B cell (primary cell): ENCODE data around the gene TALDO1. TPM values are rescaled to one million over a fixed set of nuclear protein-coding genes. Genes with fewer than 3 reads are reported as not detected.

Experiments used
- ATAC-seq: fragments of 200-7000 bp; cut with Tn5 transposase; one replicate; pipeline ENCODE4 v1.10.0; 2021; ENCODE audit warnings: low read depth, mild to moderate bottlenecking, moderate number of reproducible peaks, moderate library complexity
- CTCF ChIA-PET: fragments of 350-600 bp; sonication (Branson Sonifier 250); formaldehyde crosslinking; loops from one replicate; lab custom pipeline; 2021; ENCODE audit warnings: antibody characterized with exemption, inconsistent platforms; lab: Charles Lee
- POLR2A ChIA-PET: fragments of 350-600 bp; sonication (Branson Sonifier 250); formaldehyde crosslinking; loops from one replicate; lab custom pipeline; 2021; ENCODE audit warnings: antibody characterized with exemption; lab: Charles Lee
- DNase-seq: peaks from one replicate; pipeline ENCODE4 v3.0.0; 2013
- H2AFZ ChIP-seq: 2 replicates; pipeline ENCODE4 v1.6.1; 2012; ENCODE audit warnings: mild to moderate bottlenecking, low read depth, low read length; ENCODE audit not compliant: insufficient read depth, poor library complexity, severe bottlenecking
- H3K27ac ChIP-seq, 2 donors: 1 replicate in 1 of 2; 2 replicates in 1 of 2; pipeline ENCODE4 v1.5.1; 2012 to 2013; ENCODE audit warnings: low read length in 2 of 2, mild to moderate bottlenecking in 2 of 2, moderate library complexity in 1 of 2
- H3K27me3 ChIP-seq, 4 experiments: fragments of 200-600 bp in 1 of 4; sonication (generic) in 1 of 4; replicated peaks in 1 of 4; 1 replicate in 2 of 4; 2 replicates in 2 of 4; pipeline versions ENCODE4 v1.6.1 to v1.7.0; 2013 to 2016; ENCODE audit warnings: low read length in 3 of 4, mild to moderate bottlenecking in 2 of 4, mixed read lengths in 1 of 4, moderate library complexity in 1 of 4; ENCODE audit not compliant: insufficient read depth in 4 of 4, control insufficient read depth in 3 of 4; ENCODE audit errors: control extremely low read depth in 1 of 4
- H3K36me3 ChIP-seq, 2 experiments: replicated peaks in 1 of 2; 1 replicate in 1 of 2; 2 replicates in 1 of 2; pipeline versions ENCODE4 v1.6.1 to v1.7.1; 2013; ENCODE audit warnings: low read length in 1 of 2; ENCODE audit not compliant: insufficient read depth in 2 of 2, control insufficient read depth in 1 of 2; ENCODE audit errors: control extremely low read depth in 1 of 2, extremely low read depth in 1 of 2
- H3K4me1 ChIP-seq, 2 donors: fragments of 200-600 bp in 1 of 2; sonication (generic) in 1 of 2; 1 replicate in 1 of 2; 2 replicates in 1 of 2; pipeline versions ENCODE4 v1.5.1 to v1.6.1; 2013 to 2017; ENCODE audit warnings: low read length in 2 of 2; ENCODE audit not compliant: control insufficient read depth in 2 of 2, insufficient read depth in 2 of 2
- H3K4me2 ChIP-seq: replicated peaks from 2 replicates; pipeline ENCODE3; 2012; ENCODE audit warnings: mild to moderate bottlenecking, low read depth, low read length; ENCODE audit not compliant: poor library complexity, severe bottlenecking
- H3K4me3 ChIP-seq, 5 experiments: fragments of 200-600 bp in 1 of 5; sonication (generic) in 1 of 5; 1 replicate in 3 of 5; 2 replicates in 2 of 5; pipeline versions ENCODE4 v1.5.1 to v1.7.0; 2011 to 2016; ENCODE audit warnings: low read length in 4 of 5, mild to moderate bottlenecking in 4 of 5, low read depth in 2 of 5, control low read depth in 1 of 5, moderate library complexity in 1 of 5; ENCODE audit not compliant: insufficient read depth in 1 of 5; ENCODE audit errors: control extremely low read depth in 1 of 5, extremely low read depth in 1 of 5
- H3K79me2 ChIP-seq: fragments of 200-600 bp; sonication (generic); one replicate; pipeline ENCODE4 v1.6.0; 2016; ENCODE audit warnings: low read length; ENCODE audit not compliant: control insufficient read depth, insufficient read depth
- H3K9ac ChIP-seq: fragments of 200-600 bp; sonication (generic); 2 replicates; pipeline ENCODE4 v1.6.1; 2017; ENCODE audit warnings: mild to moderate bottlenecking, low read length, moderate library complexity
- H3K9me3 ChIP-seq, 3 donors: one replicate each; pipeline versions ENCODE4 v1.6.1 to v1.7.1; 2013; ENCODE audit warnings: low read length in 2 of 3; ENCODE audit not compliant: control insufficient read depth in 2 of 3, insufficient read depth in 1 of 3; ENCODE audit errors: control extremely low read depth in 1 of 3
- H4K20me1 ChIP-seq: 2 replicates; pipeline ENCODE4 v1.6.0; 2012; ENCODE audit warnings: mild to moderate bottlenecking, low read length; ENCODE audit not compliant: insufficient read depth, control insufficient read depth, poor library complexity, severe bottlenecking
- H3K27ac Mint-ChIP-seq: one replicate; pipeline ENCODE4 v1.8.0; 2021; ENCODE audit warnings: mixed read lengths
- H3K27me3 Mint-ChIP-seq: one replicate; pipeline ENCODE4 v1.8.0; 2021; ENCODE audit warnings: mixed read lengths
- H3K4me1 Mint-ChIP-seq: one replicate; pipeline ENCODE4 v1.8.0; 2021; ENCODE audit warnings: mixed read lengths
- H3K4me3 Mint-ChIP-seq: one replicate; pipeline ENCODE4 v1.8.0; 2021; ENCODE audit warnings: mixed read lengths
- H3K9me3 Mint-ChIP-seq: one replicate; pipeline ENCODE4 v1.8.0; 2022; ENCODE audit warnings: mixed read lengths; ENCODE audit not compliant: insufficient read depth
- EZH2 ChIP-seq: IDR thresholded peaks from 2 replicates; pipeline ENCODE4 v1.6.1; 2012; ENCODE audit warnings: borderline replicate concordance, low read depth, mild to moderate bottlenecking, moderate library complexity, low read length; ENCODE audit not compliant: insufficient read depth, poor library complexity, severe bottlenecking
- WGBS: methylation state at CpG from one replicate; pipeline ENCODE4 v1.1.5; 2013; ENCODE audit warnings: missing lambda C conversion rate; ENCODE audit not compliant: insufficient coverage; 5-methylcytosine and 5-hydroxymethylcytosine counted together
- intact Hi-C: fragments of 100-400 bp; cut with micrococcal nuclease; formaldehyde crosslinking; loops from one replicate; pipeline ENCODE4 v1.10.0; 2022
- polyA plus RNA-seq: library from polyadenylated mRNA; depleted of rRNA; stranded (reverse); fragments of >200 nt; gene quantifications from 2 replicates; pipeline ENCODE4 v1.2.3, GENCODE V29; 2012
- total RNA-seq, 2 donors: library from RNA; stranded (reverse); fragments of 120-200 nt in 1 of 2; gene quantifications; 1 replicate in 1 of 2; 2 replicates in 1 of 2; pipeline versions ENCODE4 v1.2.3 to v1.2.4, GENCODE V29; 2013 to 2022
- TF ChIP-seq, protein P1 (sequence below): fragments of 200-600 bp; IDR thresholded peaks from one replicate; pipeline ENCODE4 v1.8.0; 2022; ENCODE audit warnings: antibody characterized with exemption, mild to moderate bottlenecking

The TALDO1 gene
- total and polyA plus RNA-seq, 2 donors (not counting 1 experiment from before 2014, with no cell fraction given), result 82.4 to 116 TPM

DNA sequence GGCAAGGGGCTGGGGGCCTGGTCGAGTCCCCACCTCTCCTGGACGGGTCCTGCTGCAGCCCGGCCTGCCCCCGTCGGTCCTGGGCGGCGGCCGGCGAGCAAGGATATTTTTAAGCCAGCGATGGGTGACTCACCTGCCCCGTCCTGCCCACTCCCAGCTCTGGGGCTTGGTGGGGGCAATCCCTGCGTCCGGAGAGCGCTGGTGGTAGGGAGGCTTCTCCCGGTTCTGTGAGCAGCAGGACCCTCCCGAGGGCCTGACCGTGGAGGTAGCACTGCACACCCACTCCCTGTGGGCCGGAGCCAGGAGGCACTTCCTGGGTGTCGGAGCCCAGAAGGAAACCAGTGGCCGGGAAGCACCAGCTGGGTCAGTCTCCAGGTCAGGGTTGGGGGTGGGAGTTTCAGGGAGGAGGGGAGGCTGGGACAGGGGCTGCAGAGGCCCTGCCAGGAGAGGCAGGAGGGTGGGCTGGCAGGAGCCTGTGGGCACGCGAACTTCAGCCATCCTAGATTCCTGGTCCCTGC is 40.8 kb upstream of the TALDO1 start:
- no peaks in the 10 kb centered on the region for H3K9me3 Mint-ChIP-seq
- peak overlapping the region; percentile 34 for H3K4me3 Mint-ChIP-seq
- TF ChIP-seq, protein P1, sequence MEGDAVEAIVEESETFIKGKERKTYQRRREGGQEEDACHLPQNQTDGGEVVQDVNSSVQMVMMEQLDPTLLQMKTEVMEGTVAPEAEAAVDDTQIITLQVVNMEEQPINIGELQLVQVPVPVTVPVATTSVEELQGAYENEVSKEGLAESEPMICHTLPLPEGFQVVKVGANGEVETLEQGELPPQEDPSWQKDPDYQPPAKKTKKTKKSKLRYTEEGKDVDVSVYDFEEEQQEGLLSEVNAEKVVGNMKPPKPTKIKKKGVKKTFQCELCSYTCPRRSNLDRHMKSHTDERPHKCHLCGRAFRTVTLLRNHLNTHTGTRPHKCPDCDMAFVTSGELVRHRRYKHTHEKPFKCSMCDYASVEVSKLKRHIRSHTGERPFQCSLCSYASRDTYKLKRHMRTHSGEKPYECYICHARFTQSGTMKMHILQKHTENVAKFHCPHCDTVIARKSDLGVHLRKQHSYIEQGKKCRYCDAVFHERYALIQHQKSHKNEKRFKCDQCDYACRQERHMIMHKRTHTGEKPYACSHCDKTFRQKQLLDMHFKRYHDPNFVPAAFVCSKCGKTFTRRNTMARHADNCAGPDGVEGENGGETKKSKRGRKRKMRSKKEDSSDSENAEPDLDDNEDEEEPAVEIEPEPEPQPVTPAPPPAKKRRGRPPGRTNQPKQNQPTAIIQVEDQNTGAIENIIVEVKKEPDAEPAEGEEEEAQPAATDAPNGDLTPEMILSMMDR, result no peak
- no peak for TF ChIP-seq EZH2
- intact Hi-C loops, result no loop called here
- H4K20me1 ChIP-seq, result peaks cover 12% of the 10 kb centered on the region
- H3K27me3 ChIP-seq, result peaks cover 0 to 39% (median 12%) of the 10 kb centered on the region in 4 experiments
- ChIA-PET POLR2A (interaction anchor here (0.5 kb wide), 1 partner anchor 10 kb away, joined by 6 read pairs; no protein-coding TSS in a partner anchor), CTCF (interaction anchor here (0.9 kb wide), 1 partner anchor 19 kb away, joined by 3 read pairs; no protein-coding TSS in a partner anchor)
- WGBS, result 18% methylated on average over 22 of the region's 22 CpGs
- H3K9ac ChIP-seq, result no peak overlapping the region
- H3K4me3 ChIP-seq, result no peak overlapping the region
- no peak for DNase-seq
- H3K36me3 ChIP-seq, result peaks cover 0 to 10% of the 10 kb centered on the region in 2 experiments
- peak overlapping the region; percentile 68 for H3K4me2 ChIP-seq
- peaks cover 12% of the 10 kb centered on the region for H3K27me3 Mint-ChIP-seq
- H3K9me3 ChIP-seq, result peaks cover 0 to 4% (median 0%) of the 10 kb centered on the region in 3 donors
- H3K27ac Mint-ChIP-seq, result no peak overlapping the region
- H2AFZ ChIP-seq, result no peak overlapping the region
- H3K27ac ChIP-seq, result no peak overlapping the region
- peaks cover 7% of the 10 kb centered on the region for H3K79me2 ChIP-seq
- H3K4me1 Mint-ChIP-seq, result peaks cover 10% of the 10 kb centered on the region
- ATAC-seq, result no peak
- H3K4me1 ChIP-seq, result peaks cover 13 to 21% of the 10 kb centered on the region in 2 donors
